T47D (cell line): ENCODE data around the gene MAML3.

Experiments used
- DNase-seq, 2 experiments: peaks; one replicate each; pipeline versions ENCODE4 v3.0.0 to v3.0.0-alpha.2; 2011 to 2012; ENCODE audit warnings: low read depth in 1 of 2, low spot score in 1 of 2
- JUND ChIP-seq: IDR thresholded peaks from 2 replicates; pipeline ENCODE4 v1.6.1; 2012; ENCODE audit warnings: low read depth
- in situ Hi-C: cut with HindIII; loops from 2 replicates; pipeline ENCODE4 v1.10.0; 2016; ENCODE audit warnings: low sequenced_read_pairs, low pct_unique_long_range_greater_than_20kb

The MAML3 gene

GRCh38 chr4:139858436-139859205, 295.4 kb downstream of the MAML3 start:
- no peak for TF ChIP-seq JUND
- in situ Hi-C loops = no loop called here
- no peak for DNase-seq

GRCh38 chr4:139857977-139858376, 296.0 kb downstream of the MAML3 start:
- no peak for DNase-seq
- in situ Hi-C loops = no loop called here

GRCh38 chr4:139857021-139857420, 297.0 kb downstream of the MAML3 start:
- no peak for TF ChIP-seq JUND
- DNase-seq = peak in 1 of 2 experiments; percentile 18
- in situ Hi-C loops = no loop called here

More at GRCh38 chr4:139857977-139858376, 296.0 kb downstream of the MAML3 start:
- TF ChIP-seq JUND = no peak

- DNase-seq = no peak
- in situ Hi-C loops = no loop called here
- TF ChIP-seq JUND = no peak
Measured at GRCh38 chr4:139854668-139855403, 299.1 kb downstream of the MAML3 start.

- in situ Hi-C loops = no loop called here
- DNase-seq = no peak
- no peak for TF ChIP-seq JUND
Measured at GRCh38 chr4:139853309-139853708, 300.7 kb downstream of the MAML3 start.

- in situ Hi-C loops = no loop called here
- TF ChIP-seq JUND = no peak
- no peak for DNase-seq
Measured at GRCh38 chr4:139852612-139853269, 301.2 kb downstream of the MAML3 start.

- no peak for TF ChIP-seq JUND
- in situ Hi-C loops = no loop called here
- no peak for DNase-seq
Measured at GRCh38 chr4:139851639-139852038, 302.3 kb downstream of the MAML3 start.

- no peak for DNase-seq
Measured at GRCh38 chr4:139851133-139851532, 302.9 kb downstream of the MAML3 start.

GRCh38 chr4:139849219-139849618, 304.8 kb downstream of the MAML3 start:
- no peak for TF ChIP-seq JUND
- peak in 1 of 2 experiments; percentile 15 for DNase-seq
- in situ Hi-C loops = no loop called here

More at GRCh38 chr4:139851133-139851532, 302.9 kb downstream of the MAML3 start:
- no peak for TF ChIP-seq JUND
- in situ Hi-C loops = no loop called here

- TF ChIP-seq JUND = no peak
- no peak for DNase-seq
- in situ Hi-C loops = no loop called here
Measured at GRCh38 chr4:139848028-139848427, 306.0 kb downstream of the MAML3 start.

- no peak for TF ChIP-seq JUND
- in situ Hi-C loops = no loop called here
Measured at GRCh38 chr4:139847602-139848001, 306.4 kb downstream of the MAML3 start.

GRCh38 chr4:139846766-139847165, 307.2 kb downstream of the MAML3 start:
- no peak for TF ChIP-seq JUND
- DNase-seq = no peak
- in situ Hi-C loops = no loop called here

More at GRCh38 chr4:139847602-139848001, 306.4 kb downstream of the MAML3 start:
- no peak for DNase-seq
